COR-L47 (cell line): Measurements from ENCODE around the gene LTBP1.

Experiments used
- DNase-seq: peaks from one replicate; lab custom pipeline; 2025; lab: John Stamatoyannopoulos, UW

The LTBP1 gene

DNA sequence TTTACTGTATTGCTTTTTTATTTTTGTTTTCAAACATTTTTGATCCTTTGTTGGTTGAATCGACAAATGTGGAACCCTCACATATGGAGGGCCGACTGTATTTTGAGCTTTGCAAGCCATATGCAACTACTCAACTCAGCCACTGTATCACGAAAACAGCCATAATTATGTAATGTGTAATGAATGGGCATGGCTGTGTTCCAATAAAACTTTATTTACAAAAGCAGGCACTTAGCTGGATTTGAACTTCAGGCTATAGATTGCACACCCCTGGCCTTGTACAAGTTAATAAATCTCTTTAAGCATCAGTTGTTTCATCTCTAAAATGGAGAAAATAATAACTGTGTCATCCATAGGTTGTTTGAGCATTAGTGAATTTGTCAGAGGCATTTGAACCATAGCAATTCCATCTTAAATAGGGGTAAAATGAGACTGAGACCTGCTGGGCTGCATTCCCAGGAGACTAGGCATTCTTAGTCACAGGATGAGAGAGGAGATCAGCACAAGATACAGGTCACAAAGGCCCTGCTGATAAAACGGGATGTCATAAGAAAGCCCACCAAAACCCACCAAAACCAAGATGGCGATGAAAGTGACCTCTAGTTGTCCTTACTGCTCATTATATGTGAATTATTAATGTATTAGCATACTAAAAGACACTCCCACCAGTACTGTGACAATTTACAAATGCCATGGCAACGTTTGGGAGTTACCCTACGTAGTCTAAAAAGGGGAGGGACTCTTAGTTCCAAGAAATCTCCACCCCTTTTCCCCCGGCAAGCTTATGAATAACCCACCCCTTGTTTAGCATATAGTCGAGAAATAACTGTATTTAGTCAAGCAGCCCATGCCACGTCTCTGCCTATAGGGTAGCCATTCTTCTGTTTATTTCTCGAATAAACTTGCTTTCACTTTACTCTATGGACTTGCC lies 13.7 kb upstream of the LTBP1 start:
- no peak for DNase-seq

DNA sequence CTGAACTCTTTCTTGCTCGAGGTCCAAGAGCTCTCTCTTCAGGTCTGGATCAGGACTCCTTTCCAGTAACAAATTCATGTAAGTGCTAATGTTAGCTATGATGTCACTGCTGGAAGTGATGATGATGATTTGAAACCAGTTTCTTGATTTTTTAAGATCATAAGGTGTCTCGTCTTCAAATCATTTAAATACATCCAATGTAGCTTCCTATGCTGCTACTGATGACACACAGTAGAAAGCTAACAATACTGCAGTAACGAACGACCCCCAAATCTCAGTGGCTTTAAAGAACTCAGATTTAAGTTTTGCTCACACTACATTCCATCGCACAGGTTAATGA lies 13.0 kb upstream of the LTBP1 start:
- no peak for DNase-seq

DNA sequence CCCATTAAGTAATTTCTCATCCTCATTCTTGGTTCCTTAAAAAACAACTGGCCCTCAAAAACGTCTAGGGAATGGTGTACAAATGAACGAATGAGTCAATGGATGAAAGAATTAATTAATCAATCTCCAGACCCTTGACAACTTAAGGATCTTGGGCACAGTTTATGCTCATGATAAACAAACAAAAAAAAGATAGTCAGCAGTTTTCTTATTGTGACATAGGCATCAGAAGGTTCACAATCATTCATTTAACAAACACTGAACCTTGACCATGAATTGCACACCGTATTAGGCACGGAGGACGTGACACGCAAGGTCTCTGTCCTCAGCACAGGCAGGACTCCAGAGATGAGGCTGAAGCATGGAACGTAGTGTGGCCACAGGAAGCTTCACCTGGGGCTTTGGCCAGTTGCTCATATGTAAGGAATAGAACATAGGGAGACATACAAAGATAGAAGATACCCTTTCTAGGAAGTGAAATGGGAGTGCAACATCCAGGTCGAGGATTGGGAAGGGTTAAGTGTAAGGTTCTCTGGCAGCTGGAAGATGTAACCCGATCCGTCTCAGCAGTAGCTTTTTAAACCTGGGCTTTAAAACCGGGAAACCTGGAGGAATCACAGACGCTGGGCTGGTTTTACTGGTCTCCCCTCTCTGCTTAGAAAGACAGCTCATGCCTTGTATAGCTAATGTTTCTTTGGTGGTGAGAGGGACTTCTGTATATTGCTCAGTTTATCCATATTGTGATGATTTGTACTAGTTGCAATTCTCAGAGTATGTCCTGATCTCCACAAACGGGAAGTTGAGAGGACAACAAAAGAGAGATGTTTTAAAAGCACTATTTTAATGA lies 8.9 kb upstream of the LTBP1 start:
- no peak for DNase-seq

DNA sequence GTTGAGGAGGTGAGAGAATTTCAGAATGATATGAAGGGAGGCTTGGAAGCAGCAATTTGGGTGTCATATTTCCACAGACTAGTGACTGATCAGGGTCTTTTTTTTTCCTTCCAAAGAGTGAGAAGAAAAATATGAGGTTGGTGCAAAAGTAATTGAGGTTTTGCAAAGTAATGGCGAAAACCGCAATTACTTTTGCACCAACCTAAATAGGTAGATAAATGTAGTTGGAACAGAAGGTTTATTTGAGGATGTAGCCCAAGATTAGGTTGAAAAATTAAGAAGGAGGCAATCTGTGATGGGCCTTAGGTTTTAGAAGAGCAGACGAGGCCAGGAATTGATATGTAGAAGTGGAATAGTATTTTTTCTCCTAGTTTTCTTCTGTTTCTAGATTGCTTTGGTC lies 7.8 kb upstream of the LTBP1 start:
- DNase-seq: no peak

DNA sequence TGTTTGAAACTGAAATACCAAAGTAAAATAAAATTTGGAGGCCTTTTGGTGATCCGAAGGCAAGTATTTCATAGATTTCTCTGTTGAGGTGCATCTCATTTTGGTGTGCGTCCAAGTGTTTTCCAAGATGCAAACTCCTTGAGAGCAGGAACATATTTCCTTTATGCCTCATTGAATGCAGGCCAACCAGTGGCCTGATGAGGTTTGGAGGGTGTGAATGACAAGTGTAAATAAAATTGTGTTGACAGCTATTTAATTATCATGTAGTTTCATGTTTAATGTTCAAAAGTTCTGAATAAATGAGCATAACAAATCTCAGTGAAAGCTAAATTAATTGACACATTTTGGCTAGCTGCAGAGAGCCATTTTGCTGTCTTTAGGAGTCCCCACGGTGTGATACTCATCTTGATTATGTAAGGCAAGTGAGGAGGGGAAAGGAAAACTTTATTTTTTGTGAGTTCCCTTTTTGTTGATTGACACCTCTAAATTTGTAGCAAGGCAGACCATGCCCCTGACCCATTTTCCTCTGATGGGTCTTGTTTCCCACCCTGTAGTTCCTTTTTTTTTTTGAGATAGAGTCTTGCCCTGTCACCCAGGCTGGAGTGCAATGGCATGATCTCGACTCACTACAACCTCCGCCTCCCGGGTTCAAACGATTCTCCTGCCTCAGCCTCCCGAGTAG lies 6.3 kb upstream of the LTBP1 start:
- no peak for DNase-seq

DNA sequence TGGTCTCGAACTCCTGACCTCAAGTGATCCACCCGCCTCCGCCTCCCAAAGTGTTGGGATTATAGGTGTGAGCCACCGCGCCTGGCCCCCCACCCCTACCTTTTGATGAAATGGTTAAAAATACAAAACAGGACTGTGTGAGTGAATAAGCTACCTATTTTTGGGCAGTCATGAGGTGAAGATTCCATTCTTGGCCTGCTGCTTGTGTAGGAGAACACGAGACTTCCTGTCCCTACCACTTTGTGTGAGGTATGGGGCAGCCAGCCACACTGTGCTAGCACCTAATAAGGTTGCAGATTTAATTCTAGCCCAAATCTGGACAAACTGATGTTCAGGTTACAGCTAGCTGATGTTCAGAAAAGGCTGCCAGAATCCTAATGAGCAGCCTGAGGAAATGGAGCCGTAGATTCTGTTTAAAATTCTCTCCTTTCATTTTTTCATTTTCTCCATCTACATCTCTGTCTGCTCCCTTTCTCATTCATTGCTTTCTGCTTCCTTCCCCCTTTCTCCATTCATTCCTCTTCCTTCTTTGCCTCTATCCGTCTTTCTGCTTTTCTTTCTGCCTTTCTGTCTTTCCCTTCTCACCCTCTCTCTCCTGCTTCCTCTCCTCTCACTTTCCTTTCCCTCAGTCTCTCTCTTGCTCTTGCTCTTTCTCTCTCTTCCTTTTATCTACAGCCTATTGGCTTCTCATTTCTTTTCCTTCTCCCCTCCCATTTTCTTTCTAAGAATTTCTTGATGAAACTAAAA lies 4.6 kb upstream of the LTBP1 start:
- no peak for DNase-seq

DNA sequence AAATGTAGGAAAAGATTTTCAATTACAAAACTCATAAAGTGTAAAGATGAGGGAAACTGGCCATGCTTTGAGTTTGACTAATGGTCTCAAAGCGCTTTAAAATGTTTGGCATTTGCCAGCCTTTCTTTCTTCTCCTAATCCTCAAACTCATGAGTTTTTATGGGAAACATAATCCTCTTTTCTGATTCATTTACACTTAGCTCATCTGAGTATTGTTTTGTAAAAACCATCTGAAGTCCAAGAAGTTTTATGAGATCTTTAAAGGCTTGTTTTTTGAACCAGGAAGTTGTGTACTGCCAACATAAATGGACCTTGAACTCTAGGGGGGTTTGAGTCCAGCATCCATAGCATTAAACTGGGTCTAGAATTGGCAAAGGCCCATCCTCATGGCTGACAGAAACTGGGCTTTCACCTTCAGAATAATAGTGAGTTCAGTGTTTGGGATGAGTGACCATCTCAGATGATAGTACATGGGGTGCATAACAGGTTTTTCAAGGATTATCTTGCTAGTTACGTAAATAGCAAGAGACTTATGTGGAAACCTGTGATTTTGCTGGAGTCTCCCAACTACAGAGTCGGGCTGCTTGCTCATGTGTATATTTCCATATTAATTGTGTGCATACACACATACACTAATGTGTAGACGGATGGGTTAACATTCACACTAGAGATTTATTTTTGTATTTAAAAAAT lies 3.8 kb upstream of the LTBP1 start:
- DNase-seq: no peak

DNA sequence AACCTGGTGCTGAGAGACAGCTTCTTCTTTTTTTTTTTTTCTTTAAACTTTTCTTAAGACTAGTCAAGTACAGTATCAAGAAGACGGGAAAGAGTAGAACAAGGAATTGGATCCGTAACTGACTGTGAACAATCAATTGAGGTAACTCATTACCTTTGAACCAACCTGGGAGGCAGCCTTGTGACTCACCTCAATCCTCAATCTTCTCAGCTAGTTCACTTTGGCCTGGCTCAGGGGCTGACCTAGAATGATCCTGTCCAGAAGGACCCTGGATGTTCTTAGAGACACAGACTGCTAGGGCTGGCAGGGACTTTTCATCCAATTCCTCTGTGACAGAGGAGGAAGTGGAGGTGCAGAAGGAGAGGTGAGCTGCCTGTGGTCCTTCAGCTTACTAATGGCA lies 1.5 kb upstream of the LTBP1 start:
- DNase-seq: no peak

DNA sequence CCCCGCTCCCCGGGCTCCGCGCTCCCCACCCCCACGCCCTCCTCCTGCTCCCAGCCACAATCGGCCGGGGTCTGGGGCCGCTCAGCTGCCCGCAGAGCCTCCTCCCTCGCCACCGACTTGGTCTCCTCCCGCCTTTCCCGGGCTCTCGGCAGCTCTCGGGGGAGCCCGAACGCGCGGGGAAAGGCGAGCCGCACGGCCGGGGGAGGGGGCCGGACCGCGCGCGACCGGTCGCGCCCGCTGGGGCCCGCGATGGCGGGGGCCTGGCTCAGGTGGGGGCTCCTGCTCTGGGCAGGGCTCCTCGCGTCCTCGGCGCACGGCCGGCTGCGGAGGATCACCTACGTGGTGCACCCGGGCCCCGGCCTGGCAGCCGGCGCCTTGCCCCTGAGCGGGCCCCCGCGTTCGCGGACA lies 327 bp downstream of the LTBP1 start:
- DNase-seq: no peak

DNA sequence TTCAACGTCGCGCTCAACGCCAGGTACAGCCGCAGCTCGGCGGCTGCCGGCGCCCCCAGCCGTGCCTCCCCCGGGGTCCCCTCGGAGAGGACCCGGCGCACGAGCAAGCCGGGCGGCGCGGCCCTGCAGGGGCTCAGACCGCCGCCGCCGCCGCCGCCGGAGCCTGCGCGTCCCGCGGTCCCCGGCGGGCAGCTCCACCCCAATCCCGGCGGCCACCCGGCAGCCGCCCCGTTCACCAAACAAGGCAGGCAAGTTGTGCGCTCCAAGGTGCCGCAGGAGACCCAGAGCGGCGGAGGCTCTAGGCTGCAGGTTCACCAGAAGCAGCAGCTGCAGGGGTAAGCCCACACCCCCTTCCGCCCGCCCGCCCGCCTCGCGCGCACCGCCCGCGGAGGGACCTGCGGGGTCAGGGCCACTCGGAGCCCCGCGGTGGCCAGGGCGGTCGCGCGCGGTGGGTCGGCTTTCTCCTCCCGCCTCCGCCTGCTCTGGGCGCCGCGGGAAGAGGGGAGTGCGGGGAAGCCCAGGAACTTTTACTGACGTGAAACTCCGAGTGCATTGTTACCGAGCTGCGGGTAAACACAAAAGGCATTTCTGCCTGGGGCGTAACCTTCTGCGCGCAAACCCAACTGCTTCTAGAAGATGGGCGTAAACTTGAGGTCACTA lies 861 bp downstream of the LTBP1 start:
- peak; percentile 32 for DNase-seq

DNA sequence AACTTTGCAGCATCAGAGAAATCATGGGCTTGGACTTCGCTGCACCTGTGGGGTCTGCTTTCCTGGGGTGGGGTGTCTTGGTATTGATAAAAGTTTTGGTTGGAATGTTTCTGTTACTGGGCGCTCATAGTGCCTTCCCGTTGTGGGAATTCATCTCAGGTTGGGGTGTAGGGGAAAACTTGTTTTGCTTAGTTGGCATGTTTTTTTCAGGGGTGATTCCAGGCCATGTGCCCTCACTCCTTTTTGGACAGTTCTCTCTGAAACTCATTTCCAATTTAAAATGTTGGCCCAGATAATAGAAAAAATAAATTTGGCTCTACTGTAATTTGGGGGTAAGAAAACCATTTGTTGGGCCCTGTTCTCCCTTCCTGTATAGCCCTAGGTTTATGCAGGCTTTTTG lies 1.5 kb downstream of the LTBP1 start:
- no peak for DNase-seq

DNA sequence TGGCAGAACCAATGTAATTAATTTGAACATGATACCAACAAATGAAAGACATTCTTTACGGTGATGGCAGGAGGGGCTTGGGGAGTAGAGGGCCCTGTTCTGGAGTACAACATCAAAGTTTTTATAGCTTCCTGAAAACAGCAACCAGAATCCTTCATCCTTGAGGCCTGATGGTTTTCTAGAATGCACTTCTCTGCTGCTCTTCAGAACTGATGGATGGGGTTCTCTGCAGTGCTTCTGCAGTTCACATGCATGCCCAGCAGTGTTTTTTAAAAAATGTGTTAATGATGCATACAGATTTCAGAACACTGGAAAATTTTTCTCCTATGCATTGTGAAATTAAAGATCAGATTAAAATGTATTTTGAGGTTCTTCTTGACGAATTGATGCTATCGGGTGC lies 2.5 kb downstream of the LTBP1 start:
- no peak for DNase-seq

DNA sequence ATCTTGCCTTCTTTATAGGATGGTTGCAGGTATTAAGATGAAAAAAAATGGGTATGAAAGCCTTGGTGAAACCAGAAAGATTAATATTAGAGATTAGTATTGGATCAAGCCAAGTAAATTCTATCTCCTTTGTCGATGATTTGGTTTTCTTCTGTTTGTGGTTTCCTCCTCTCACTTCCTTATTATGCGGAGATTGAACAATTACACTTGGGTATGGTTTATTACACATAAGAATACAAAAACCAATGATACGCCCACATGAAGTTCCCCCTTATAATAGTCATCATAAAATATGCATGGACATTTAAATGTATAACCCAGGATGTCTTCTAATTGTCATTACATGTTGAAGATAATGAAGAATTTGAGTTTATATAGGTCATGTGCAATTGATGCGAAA lies 4.9 kb downstream of the LTBP1 start:
- DNase-seq: no peak

DNA sequence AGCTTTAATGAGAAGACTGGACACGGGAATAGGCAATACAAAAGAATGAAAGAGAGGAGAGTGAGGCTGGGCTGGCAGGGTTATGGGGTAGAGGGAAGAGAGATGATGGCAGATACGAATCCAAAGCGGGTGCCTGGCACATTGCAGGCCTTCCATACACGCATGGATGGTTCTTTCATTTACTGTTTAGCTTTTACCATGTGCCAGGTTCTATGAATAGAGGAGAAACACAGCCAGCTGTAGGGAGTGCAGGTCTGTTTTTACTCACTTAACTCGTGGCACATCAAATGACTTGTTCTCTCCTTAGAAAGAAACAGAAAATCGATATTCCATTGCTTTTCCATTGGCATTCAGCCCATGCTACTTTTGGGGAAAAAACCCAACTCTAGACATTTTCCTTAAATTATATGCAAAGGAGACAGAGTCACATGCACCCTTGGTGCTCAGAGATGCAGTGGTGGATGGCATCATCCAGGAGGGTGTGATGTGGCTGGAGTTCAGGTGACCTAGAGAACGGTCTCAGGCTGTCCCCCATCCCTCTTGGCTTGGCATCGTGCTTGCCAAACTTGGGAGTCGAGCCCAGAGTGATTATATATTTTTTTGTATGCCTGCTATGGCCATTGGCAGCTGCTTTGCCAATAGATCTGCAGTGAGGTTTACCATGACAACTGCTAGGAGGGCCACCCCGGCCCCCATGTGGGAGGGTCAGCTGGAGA lies 6.2 kb downstream of the LTBP1 start:
- no peak for DNase-seq

DNA sequence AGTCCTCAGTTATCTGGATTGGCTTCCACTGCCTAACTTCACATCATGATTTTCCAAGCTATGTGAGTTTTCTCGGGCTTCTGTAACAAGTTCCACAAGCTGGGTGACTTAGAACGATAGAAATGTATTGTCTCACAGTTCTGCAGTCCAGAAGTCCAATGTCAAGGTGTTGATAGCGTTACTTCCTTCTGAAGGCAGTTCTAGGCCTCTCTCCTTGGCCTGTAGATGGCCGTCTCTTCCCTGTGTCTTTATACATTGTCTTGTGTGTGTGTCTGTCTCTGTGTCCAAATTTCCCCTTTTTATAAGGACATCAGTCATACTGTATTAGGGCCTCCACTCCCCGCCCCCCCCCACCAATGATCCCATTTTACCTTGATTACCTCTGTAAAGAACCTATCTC lies 7.5 kb downstream of the LTBP1 start:
- DNase-seq: no peak

DNA sequence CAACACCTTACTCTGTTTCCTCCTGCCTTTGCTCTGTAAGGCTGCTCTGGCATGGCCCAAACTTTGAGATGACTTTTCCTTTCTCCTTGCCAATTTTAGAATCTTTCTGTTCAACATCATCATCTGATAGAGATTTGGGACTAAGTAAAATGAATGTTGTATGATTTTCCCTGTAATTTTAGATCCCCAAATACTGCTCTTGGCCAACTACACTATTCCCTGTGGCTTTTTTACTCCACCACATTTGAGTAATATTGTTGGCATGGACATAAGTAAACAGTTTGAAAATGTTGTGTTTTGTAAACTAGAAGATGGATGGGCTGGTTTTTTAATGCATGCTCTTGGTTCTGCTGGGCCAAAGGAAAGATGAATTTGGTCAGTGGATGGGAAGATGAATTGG lies 12.1 kb downstream of the LTBP1 start:
- no peak for DNase-seq

DNA sequence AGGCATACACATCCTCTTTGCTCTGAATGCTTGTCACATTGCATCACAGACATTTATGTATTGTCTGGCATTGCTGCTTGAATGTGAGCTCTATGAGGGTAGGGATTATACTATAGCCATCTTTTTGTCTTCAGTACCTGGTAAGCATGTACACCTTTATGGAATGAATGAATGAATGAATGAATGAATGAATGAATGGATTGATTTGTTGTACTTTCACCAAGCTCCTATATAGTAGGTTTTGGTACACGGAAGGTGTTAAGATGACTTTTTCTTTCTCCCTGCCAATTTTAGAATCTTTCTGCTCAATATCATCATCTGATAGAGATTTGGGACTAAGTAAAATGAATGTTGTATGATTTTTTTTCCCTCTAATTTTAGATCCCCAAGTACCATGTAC lies 13.5 kb downstream of the LTBP1 start:
- no peak for DNase-seq

DNA sequence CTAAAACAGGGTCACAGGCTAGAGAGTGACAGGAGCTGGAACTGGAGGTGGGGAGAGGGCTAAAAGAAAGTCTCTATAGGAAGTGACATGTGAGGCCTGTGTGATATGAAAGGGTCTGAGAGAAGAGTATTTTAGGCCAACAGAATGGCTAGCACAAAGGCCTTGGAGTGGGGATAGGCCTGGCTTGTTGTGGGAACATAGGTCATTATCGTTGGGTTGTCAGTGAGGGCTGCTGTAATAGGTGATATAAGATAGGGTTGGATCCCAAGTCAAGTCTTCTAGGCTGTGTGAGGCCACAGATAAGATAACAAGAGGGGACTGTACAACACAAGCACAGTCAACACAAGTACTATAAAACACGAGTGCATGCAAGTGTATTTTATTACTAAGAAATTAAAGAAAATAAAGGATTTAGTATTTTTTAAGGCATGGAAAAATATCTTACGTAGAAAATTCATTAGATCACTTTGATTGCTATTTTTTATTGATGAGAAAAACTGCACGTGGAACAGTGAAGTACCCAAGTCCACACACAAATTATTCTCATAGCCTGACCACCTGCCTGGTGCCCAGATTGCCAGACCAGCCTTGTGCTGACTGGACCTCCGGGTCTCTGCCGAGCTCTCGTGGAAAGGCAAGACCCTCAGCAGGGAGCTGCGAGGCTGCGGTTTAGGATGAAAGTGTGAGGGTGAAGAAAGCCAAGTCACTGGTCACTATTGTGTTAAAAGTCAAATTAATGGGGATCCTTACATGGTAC lies 14.1 kb downstream of the LTBP1 start:
- DNase-seq: no peak

DNA sequence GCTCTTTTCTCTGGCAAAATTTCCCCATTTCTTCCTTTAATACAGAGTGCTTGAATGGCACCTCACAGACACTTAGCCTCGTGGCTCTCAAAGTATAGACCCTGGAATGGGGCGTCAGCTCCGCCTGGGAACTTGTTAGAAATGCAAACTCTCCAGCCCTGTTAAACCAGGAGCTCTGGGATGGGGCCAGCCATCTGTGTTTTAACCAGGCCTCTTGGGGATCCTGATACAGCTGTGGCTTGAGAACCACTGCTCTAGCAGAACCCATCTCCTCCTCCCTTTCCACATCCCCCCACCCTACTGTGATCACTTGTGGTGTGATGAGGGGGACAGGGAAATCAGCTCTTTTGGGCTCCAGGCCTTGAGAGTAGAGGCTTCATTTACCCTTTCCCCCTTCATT lies 15.9 kb downstream of the LTBP1 start:
- DNase-seq: no peak

DNA sequence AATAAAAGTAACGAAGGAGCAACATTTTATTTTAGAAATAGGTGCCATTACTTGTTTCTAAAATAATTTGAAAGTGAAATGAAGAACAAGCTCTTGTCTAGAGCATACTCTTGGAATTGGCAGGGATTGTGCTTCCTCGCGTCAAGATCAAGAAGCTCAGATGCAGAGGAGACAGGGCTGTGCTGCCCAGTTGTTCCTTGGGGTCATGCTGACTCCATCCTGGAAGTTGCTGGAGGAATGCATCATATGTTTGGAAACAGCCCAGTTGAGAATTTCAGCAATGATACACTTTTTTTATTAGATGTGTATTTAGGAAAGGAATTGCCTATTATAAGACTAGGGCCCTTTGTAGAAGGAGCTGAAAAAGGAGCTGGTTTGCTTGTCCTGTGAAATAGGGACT lies 17.2 kb downstream of the LTBP1 start:
- DNase-seq: no peak
